GM12865 (cell line): ENCODE data around the gene CCHCR1.
"Not testable (repeated sequence)": the region's sequence is repeated elsewhere in the genome, so short reads cannot be mapped to it uniquely, and the experiment has no call there.

Source experiments
- DNase-seq: peaks from one replicate; pipeline ENCODE4 v3.0.0; 2010; ENCODE audit warnings: low read depth
- H3K4me3 ChIP-seq: 2 replicates; pipeline ENCODE4 v1.5.1; 2011; ENCODE audit warnings: mild to moderate bottlenecking, low read depth, low read length, control low read depth
- CTCF ChIP-seq: IDR thresholded peaks from 2 replicates; pipeline ENCODE4 v1.5.1; 2011; ENCODE audit warnings: low read length, control low read depth, low read depth, inconsistent platforms; ENCODE audit not compliant: insufficient read depth; ENCODE audit errors: missing control alignments

Gene CCHCR1

GRCh38 chr6:31170987-31171671 lies 13.5 kb upstream of the CCHCR1 start:
- DNase-seq, result no peak
- no peak for TF ChIP-seq CTCF
- H3K4me3 ChIP-seq, result no peak overlapping the region

- DNase-seq, result no peak
- TF ChIP-seq CTCF, result no peak
- no peak within 1 kb of the TSS for H3K4me3 ChIP-seq
Measured at GRCh38 chr6:31170600-31170881, 12.9 kb upstream of the CCHCR1 start, which contains the start of gene POU5F1. Gene POU5F1 (minus strand): TSS chr6:31170682. CDS start chr6:31170620, 62 bp downstream.

GRCh38 chr6:31169858-31170599 lies 12.4 kb upstream of the CCHCR1 start:
- not testable (repeated sequence) for H3K4me3 ChIP-seq, DNase-seq

- H3K4me3 ChIP-seq, result no peak overlapping the region
- no peak for TF ChIP-seq CTCF
- no peak for DNase-seq
Measured at GRCh38 chr6:31169123-31169857, 11.7 kb upstream of the CCHCR1 start.

- no peak for DNase-seq
- TF ChIP-seq CTCF, result no peak
- H3K4me3 ChIP-seq, result no peak overlapping the region
Measured at GRCh38 chr6:31168606-31169005, 11.0 kb upstream of the CCHCR1 start.

- H3K4me3 ChIP-seq, result no peak overlapping the region
- TF ChIP-seq CTCF, result no peak
- no peak for DNase-seq
Measured at GRCh38 chr6:31165986-31166385, 8.4 kb upstream of the CCHCR1 start.

GRCh38 chr6:31165064-31165832 lies 7.6 kb upstream of the CCHCR1 start:
- peak; percentile 88 for DNase-seq
- H3K4me3 ChIP-seq, result peak overlapping the region; percentile 25

GRCh38 chr6:31164475-31165063 lies 7.0 kb upstream of the CCHCR1 start:
- not testable (repeated sequence) for DNase-seq
- peak overlapping the region; percentile 16 for H3K4me3 ChIP-seq
